ENCODE measurements around the gene TMUB1. TPM values are rescaled to one million over a fixed set of nuclear protein-coding genes. Genes with fewer than 3 reads are reported as not detected.

The TMUB1 gene
- total and polyA plus RNA-seq, 2 donors (not counting 3 experiments of a cell fraction or from before 2014, with no cell fraction given): 41.3 to 45.3 TPM

DNA sequence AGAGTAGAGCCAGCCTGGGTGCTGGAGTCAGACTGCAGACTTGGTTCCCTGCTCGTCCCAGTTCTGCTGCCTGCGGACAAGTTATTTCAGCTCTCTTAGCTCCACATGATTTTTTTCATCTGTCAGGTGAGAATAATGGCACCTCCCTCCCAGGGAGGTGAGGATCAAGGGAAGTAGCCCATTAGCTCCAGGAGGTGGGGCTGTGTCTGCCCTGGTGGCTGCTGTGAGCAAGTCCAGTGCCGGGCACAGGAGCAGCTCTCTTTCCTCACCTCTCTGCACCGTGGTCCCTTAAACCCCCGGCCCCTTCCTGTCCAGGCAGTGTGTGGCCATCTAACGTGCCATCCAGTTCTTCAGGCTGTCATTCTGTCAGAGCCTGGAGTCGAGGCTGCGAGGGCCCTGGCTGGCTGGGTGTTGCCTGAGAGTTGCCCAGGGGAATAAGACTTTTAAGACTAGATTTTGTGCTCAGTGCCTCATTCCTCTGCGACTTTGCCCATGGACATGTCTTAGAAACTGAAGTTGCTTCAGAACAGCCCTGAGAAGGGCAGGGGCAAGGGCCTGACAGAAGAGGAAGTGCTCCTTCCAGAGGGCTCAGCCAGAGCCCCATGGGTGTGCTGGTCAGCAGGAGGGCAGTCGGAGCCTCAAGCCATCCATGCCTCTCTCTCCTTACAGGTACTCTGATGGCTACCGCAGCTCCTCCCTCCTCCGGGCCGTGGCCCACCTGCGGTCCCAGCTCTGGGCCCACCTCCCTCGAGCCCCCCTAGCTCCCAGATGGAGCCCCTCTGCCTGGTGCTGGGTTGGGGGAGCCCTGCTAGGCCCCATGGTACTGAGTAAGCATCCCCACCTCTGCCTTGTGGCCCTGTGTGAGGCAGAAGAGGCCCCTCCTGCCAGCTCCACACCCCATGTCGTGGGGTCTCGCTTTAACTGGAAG, 50.1 kb downstream of the TMUB1 start:
- Histone ChIP-seq H3K9me3 (replicated peaks; ENCODE audit: control insufficient read depth, insufficient read depth, low read length) (no peaks in the 10 kb centered on the region), H3K4me2 (ENCODE audit: insufficient read depth, low read length) (no peak overlapping the region), H3K27me3 (ENCODE audit: control insufficient read depth in 2 of 2, insufficient read depth in 2 of 2, low read length in 2 of 2) (no peaks in the 10 kb centered on the region), H3K27ac (ENCODE audit: insufficient read depth, low read depth, low read length) (no peak overlapping the region), H3K9ac (replicated peaks; ENCODE audit: extremely low read depth, insufficient read depth, low read length) (no peak overlapping the region), H3K4me3 (replicated peaks in 1 of 3; ENCODE audit: insufficient read depth in 1 of 3, low read depth in 1 of 3, low read length in 3 of 3) (no peak overlapping the region), H3K4me1 (ENCODE audit: control insufficient read depth, extremely low read depth, insufficient read depth, low read length) (peaks cover 10% of the 10 kb centered on the region), H3K79me2 (ENCODE audit: control insufficient read depth, insufficient read depth, low read length) (no peaks in the 10 kb centered on the region), H3K9me1 (replicated peaks; ENCODE audit: control insufficient read depth, extremely low read depth, insufficient read depth, low read length) (no peaks in the 10 kb centered on the region), H4K20me1 (replicated peaks; ENCODE audit: control insufficient read depth, extremely low read depth, insufficient read depth, low read length) (no peaks in the 10 kb centered on the region), H3K36me3 (ENCODE audit: control insufficient read depth in 2 of 2, extremely low read depth in 1 of 2, insufficient read depth in 2 of 2, low read length in 2 of 2) (peaks cover 0 to 17% of the 10 kb centered on the region in 2 experiments), H2AFZ (ENCODE audit: low read depth, low read length) (no peak overlapping the region)
- DNase-seq (ENCODE audit: low read depth, low spot score): no peak
- POLR2A ChIA-PET: no interaction called here
- no peak for FAIRE-seq
- dilution Hi-C loops (cut with MboI; ENCODE audit: extremely low pct_ligation_motif_present, low sequenced_read_pairs): no loop called here
- no TSS peak for BruUV-seq (replicated peaks)
- CTCF ChIA-PET: interaction anchor here (1.1 to 1.7 kb wide), 2 partner anchors 15 to 91 kb away, joined by 5 to 8 read pairs; no protein-coding TSS in a partner anchor
- TF ChIP-seq, protein P1, sequence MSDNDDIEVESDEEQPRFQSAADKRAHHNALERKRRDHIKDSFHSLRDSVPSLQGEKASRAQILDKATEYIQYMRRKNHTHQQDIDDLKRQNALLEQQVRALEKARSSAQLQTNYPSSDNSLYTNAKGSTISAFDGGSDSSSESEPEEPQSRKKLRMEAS (IDR thresholded peaks at IDR 0.05; ENCODE audit: insufficient read depth, insufficient read length): no peak
- TF ChIP-seq GATA2 (IDR thresholded peaks at IDR 0.05; ENCODE audit: insufficient read depth, insufficient read length, low read depth, low read length): no peak
- no peak for TF ChIP-seq FOS (IDR thresholded peaks at IDR 0.05; ENCODE audit: borderline replicate concordance, insufficient read depth, low read length)
- TF ChIP-seq, protein P2, sequence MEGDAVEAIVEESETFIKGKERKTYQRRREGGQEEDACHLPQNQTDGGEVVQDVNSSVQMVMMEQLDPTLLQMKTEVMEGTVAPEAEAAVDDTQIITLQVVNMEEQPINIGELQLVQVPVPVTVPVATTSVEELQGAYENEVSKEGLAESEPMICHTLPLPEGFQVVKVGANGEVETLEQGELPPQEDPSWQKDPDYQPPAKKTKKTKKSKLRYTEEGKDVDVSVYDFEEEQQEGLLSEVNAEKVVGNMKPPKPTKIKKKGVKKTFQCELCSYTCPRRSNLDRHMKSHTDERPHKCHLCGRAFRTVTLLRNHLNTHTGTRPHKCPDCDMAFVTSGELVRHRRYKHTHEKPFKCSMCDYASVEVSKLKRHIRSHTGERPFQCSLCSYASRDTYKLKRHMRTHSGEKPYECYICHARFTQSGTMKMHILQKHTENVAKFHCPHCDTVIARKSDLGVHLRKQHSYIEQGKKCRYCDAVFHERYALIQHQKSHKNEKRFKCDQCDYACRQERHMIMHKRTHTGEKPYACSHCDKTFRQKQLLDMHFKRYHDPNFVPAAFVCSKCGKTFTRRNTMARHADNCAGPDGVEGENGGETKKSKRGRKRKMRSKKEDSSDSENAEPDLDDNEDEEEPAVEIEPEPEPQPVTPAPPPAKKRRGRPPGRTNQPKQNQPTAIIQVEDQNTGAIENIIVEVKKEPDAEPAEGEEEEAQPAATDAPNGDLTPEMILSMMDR (IDR thresholded peaks at IDR 0.05; ENCODE audit: extremely low read depth in 1 of 2, insufficient read depth in 1 of 2, low read depth in 1 of 2, low read length in 2 of 2): no peak
- TF ChIP-seq POLR2A (IDR thresholded peaks at IDR 0.05; ENCODE audit: low read depth, low read length): no peak
- TF ChIP-seq JUN (IDR thresholded peaks at IDR 0.05; ENCODE audit: borderline replicate concordance, insufficient read depth, insufficient read length, low read depth): no peak
- TF ChIP-seq POLR2AphosphoS5 (IDR thresholded peaks at IDR 0.05; ENCODE audit: insufficient read depth, low read depth, low read length): no peak
- TF ChIP-seq EZH2 (IDR thresholded peaks at IDR 0.05; ENCODE audit: borderline replicate concordance, low read depth, low read length, severe bottlenecking): no peak
- no peak for TF ChIP-seq MYC (IDR thresholded peaks at IDR 0.05; ENCODE audit: low read depth, low read length)
- intact Hi-C loops (cut with micrococcal nuclease): no loop called here

Other genes starting within 250 kb of the TMUB1 start
- gene AOC1, start 231.0 kb downstream of the TMUB1 start, total RNA-seq: not detected in 2 replicates
- not detected in 2 replicates for gene AOC1, start 231.0 kb downstream of the TMUB1 start, polyA plus RNA-seq
- gene KCNH2, start 105.2 kb downstream of the TMUB1 start, total RNA-seq: 0.09 TPM in 1 of 2 replicates, not detected in the other
- 0.03 and 0.10 TPM in 2 replicates for gene KCNH2, start 105.2 kb downstream of the TMUB1 start, polyA plus RNA-seq
- gene NOS3, start 92.5 kb downstream of the TMUB1 start, total RNA-seq: 51.4 and 82.8 TPM in 2 replicates
- 95.1 and 120 TPM in 2 replicates for gene NOS3, start 92.5 kb downstream of the TMUB1 start, polyA plus RNA-seq
- not detected in 2 replicates for gene ATG9B, start 59.0 kb downstream of the TMUB1 start, total RNA-seq
- 0.02 and 0.04 TPM in 2 replicates for gene ATG9B, start 59.0 kb downstream of the TMUB1 start, polyA plus RNA-seq
- gene ABCB8, start 55.0 kb downstream of the TMUB1 start, total RNA-seq: 46.3 and 48.5 TPM in 2 replicates
- 38.0 and 43.2 TPM in 2 replicates for gene ABCB8, start 55.0 kb downstream of the TMUB1 start, polyA plus RNA-seq
- gene ASIC3, start 35.0 kb downstream of the TMUB1 start, total RNA-seq: 0.69 and 1.4 TPM in 2 replicates
- 0.70 and 1.1 TPM in 2 replicates for gene ASIC3, start 35.0 kb downstream of the TMUB1 start, polyA plus RNA-seq
- gene CDK5, start 25.6 kb downstream of the TMUB1 start, total RNA-seq: 16.5 and 17.7 TPM in 2 replicates
- gene CDK5, start 25.6 kb downstream of the TMUB1 start, polyA plus RNA-seq: 38.2 and 38.3 TPM in 2 replicates
- gene SLC4A2, start 23.9 kb downstream of the TMUB1 start, total RNA-seq: 172 and 187 TPM in 2 replicates
- 108 and 120 TPM in 2 replicates for gene SLC4A2, start 23.9 kb downstream of the TMUB1 start, polyA plus RNA-seq
- gene FASTK, start 2.7 kb downstream of the TMUB1 start, total RNA-seq: 71.6 and 73.3 TPM in 2 replicates
- 113 and 137 TPM in 2 replicates for gene FASTK, start 2.7 kb downstream of the TMUB1 start, polyA plus RNA-seq
- gene AGAP3, start 3.0 kb upstream of the TMUB1 start, total RNA-seq: 171 and 173 TPM in 2 replicates
- 174 and 240 TPM in 2 replicates for gene AGAP3, start 3.0 kb upstream of the TMUB1 start, polyA plus RNA-seq
- gene GBX1, start 84.2 kb upstream of the TMUB1 start, total RNA-seq: not detected in 2 replicates
- not detected in 2 replicates for gene GBX1, start 84.2 kb upstream of the TMUB1 start, polyA plus RNA-seq
- gene ASB10, start 103.8 kb upstream of the TMUB1 start, total RNA-seq: not detected in 2 replicates
- not detected in 2 replicates for gene ASB10, start 103.8 kb upstream of the TMUB1 start, polyA plus RNA-seq
- gene H2BK1, start 127.0 kb upstream of the TMUB1 start, total RNA-seq: not detected in 2 replicates
- gene H2BK1, start 127.0 kb upstream of the TMUB1 start, polyA plus RNA-seq: not detected in 2 replicates
- gene ABCF2, start 143.7 kb upstream of the TMUB1 start, total RNA-seq: 56.7 and 61.6 TPM in 2 replicates
- 43.0 and 45.3 TPM in 2 replicates for gene ABCF2, start 143.7 kb upstream of the TMUB1 start, polyA plus RNA-seq
- gene CHPF2, start 149.0 kb upstream of the TMUB1 start, total RNA-seq: 73.0 and 75.0 TPM in 2 replicates
- 72.8 and 95.3 TPM in 2 replicates for gene CHPF2, start 149.0 kb upstream of the TMUB1 start, polyA plus RNA-seq
- gene SMARCD3, start 165.2 kb upstream of the TMUB1 start, total RNA-seq: 5.9 and 6.1 TPM in 2 replicates
- 8.5 and 10.5 TPM in 2 replicates for gene SMARCD3, start 165.2 kb upstream of the TMUB1 start, polyA plus RNA-seq

Data from endothelial cell of umbilical vein (primary cell).